ENCODE measurements around the gene CASKIN2. TPM values are rescaled to one million over a fixed set of nuclear protein-coding genes. Genes with fewer than 3 reads are reported as not detected.
"Not testable (repeated sequence)": the region's sequence is repeated elsewhere in the genome, so short reads cannot be mapped to it uniquely, and the experiment has no call there.

The CASKIN2 gene
- polyA plus RNA-seq, 3 donors, result 0.33 TPM; not detected in 2

DNA sequence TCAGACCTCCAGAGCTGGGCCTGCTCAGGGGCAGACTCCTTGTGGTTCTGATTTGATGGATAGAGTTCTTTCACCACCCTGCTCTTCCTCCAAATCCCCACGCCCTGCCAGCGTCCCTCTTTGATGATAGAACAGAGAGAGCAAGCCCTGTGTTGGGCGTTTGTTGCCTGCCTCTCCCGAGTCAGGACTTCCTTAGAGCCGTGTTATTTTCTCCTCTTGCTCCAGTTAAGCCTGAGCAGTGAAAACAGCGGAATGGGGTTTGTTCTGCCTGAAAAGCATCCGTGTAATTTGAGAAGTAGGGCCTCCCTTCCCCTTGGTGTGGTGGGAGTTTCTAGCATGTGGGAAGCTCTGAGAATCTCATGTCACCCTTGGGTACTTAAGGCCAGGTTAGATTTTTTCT lies 36.8 kb downstream of the CASKIN2 start:
- intact Hi-C loops (cut with micrococcal nuclease), result no loop called here
- peaks cover 0 to 5% (median 0%) of the 10 kb centered on the region in 3 donors for H3K27me3 Mint-ChIP-seq (ENCODE audit: low read depth in 3 of 3)
- Histone ChIP-seq H3K9ac (ENCODE audit: insufficient read depth, low read length, poor library complexity, severe bottlenecking) (no peak overlapping the region), H3K4me1 (ENCODE audit: control insufficient read depth in 1 of 2, insufficient read depth in 2 of 2, low read length in 2 of 2) (peaks cover 19 to 24% of the 10 kb centered on the region in 2 donors), H3K79me2 (ENCODE audit: insufficient read depth, low read length) (peaks cover 3% of the 10 kb centered on the region), H3K9me3 (replicated peaks in 1 of 2; ENCODE audit: control insufficient read depth in 1 of 2, insufficient read depth in 1 of 2, low read length in 2 of 2) (no peaks in the 10 kb centered on the region), H3K27me3 (ENCODE audit: control insufficient read depth in 2 of 2, insufficient read depth in 2 of 2, low read length in 2 of 2) (no peaks in the 10 kb centered on the region), H2AFZ (ENCODE audit: insufficient read depth, low read depth, low read length, poor library complexity, severe bottlenecking) (no peak overlapping the region), H3K4me3 (replicated peaks in 1 of 3; ENCODE audit: low read depth in 2 of 3, low read length in 3 of 3) (no peak overlapping the region), H4K20me1 (ENCODE audit: insufficient read depth, low read length) (peaks cover 5% of the 10 kb centered on the region), H3K36me3 (replicated peaks in 1 of 2; ENCODE audit: control insufficient read depth in 1 of 2, insufficient read depth in 2 of 2, low read length in 2 of 2) (peaks cover 18 to 47% of the 10 kb centered on the region in 2 donors), H3K4me2 (replicated peaks; ENCODE audit: extremely low read depth, low read length, poor library complexity, severe bottlenecking) (no peak overlapping the region), H3K27ac (ENCODE audit: low read depth in 1 of 2, low read length in 2 of 2) (no peak overlapping the region)
- H3K27ac Mint-ChIP-seq, result peak overlapping the region in 2 of 7 donors; percentile 12 to 35
- H3K4me3 Mint-ChIP-seq, result no peak overlapping the region
- H3K4me1 Mint-ChIP-seq, result peaks cover 31% of the 10 kb centered on the region
- TF ChIP-seq, protein P1, sequence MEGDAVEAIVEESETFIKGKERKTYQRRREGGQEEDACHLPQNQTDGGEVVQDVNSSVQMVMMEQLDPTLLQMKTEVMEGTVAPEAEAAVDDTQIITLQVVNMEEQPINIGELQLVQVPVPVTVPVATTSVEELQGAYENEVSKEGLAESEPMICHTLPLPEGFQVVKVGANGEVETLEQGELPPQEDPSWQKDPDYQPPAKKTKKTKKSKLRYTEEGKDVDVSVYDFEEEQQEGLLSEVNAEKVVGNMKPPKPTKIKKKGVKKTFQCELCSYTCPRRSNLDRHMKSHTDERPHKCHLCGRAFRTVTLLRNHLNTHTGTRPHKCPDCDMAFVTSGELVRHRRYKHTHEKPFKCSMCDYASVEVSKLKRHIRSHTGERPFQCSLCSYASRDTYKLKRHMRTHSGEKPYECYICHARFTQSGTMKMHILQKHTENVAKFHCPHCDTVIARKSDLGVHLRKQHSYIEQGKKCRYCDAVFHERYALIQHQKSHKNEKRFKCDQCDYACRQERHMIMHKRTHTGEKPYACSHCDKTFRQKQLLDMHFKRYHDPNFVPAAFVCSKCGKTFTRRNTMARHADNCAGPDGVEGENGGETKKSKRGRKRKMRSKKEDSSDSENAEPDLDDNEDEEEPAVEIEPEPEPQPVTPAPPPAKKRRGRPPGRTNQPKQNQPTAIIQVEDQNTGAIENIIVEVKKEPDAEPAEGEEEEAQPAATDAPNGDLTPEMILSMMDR (IDR thresholded peaks at IDR 0.05), result no peak
- no peaks in the 10 kb centered on the region for H3K9me3 Mint-ChIP-seq
- no peak for DNase-seq
- 97% methylated on average over 5 of the region's 7 CpGs for WGBS (ENCODE audit: insufficient coverage)
- peaks cover 35 to 65% of the 10 kb centered on the region in 2 donors for H3K36me3 Mint-ChIP-seq

DNA sequence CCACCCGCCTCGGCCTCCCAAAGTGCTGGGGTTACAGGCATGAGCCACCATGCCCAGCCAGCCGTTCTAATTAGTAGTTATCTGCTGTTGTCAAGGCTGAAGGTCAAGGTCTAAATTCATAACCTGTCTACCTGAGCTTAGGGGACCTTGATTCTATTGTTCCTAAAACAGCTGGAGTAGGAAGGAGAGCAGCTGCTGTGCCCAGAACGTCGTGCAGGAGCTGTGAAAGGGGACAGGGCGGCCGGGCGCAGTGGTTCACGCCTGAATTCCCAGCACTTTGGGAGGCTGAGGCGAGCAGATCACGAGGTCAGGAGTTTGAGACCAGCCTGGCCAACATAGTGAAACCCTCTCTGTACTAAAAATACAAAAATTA lies 37.9 kb downstream of the CASKIN2 start:
- Mint-ChIP-seq H3K4me1 (peaks cover 27% of the 10 kb centered on the region), H3K36me3 (peaks cover 37 to 68% of the 10 kb centered on the region in 2 donors), H3K27ac (peak overlapping the region in 1 of 7 donors; percentile 63)
- H3K9ac ChIP-seq (ENCODE audit: insufficient read depth, low read length, poor library complexity, severe bottlenecking); H3K27ac ChIP-seq (ENCODE audit: low read depth in 1 of 2, low read length in 2 of 2); DNase-seq; H4K20me1 ChIP-seq (ENCODE audit: insufficient read depth, low read length); H3K27me3 Mint-ChIP-seq (ENCODE audit: low read depth in 3 of 3); intact Hi-C loops (cut with micrococcal nuclease); H3K4me3 ChIP-seq (replicated peaks in 1 of 3; ENCODE audit: low read depth in 2 of 3, low read length in 3 of 3); H3K27me3 ChIP-seq (ENCODE audit: control insufficient read depth in 2 of 2, insufficient read depth in 2 of 2, low read length in 2 of 2); H3K79me2 ChIP-seq (ENCODE audit: insufficient read depth, low read length); H3K9me3 ChIP-seq (replicated peaks in 1 of 2; ENCODE audit: control insufficient read depth in 1 of 2, insufficient read depth in 1 of 2, low read length in 2 of 2); H3K9me3 Mint-ChIP-seq; H3K4me3 Mint-ChIP-seq; H2AFZ ChIP-seq (ENCODE audit: insufficient read depth, low read depth, low read length, poor library complexity, severe bottlenecking); H3K4me2 ChIP-seq (replicated peaks; ENCODE audit: extremely low read depth, low read length, poor library complexity, severe bottlenecking): not testable (repeated sequence)
- Histone ChIP-seq H3K4me1 (ENCODE audit: control insufficient read depth in 1 of 2, insufficient read depth in 2 of 2, low read length in 2 of 2) (peaks cover 19 to 24% of the 10 kb centered on the region in 2 donors), H3K36me3 (replicated peaks in 1 of 2; ENCODE audit: control insufficient read depth in 1 of 2, insufficient read depth in 2 of 2, low read length in 2 of 2) (peaks cover 28 to 51% of the 10 kb centered on the region in 2 donors)
- WGBS (ENCODE audit: insufficient coverage), result 96% methylated on average over 4 of the region's 11 CpGs

Data from CD14-positive monocyte (primary cell).